H1 (cell line): ENCODE results near the gene BAIAP2. TPM values are rescaled to one million over a fixed set of nuclear protein-coding genes. Genes with fewer than 3 reads are reported as not detected.

Experiments
- CTCF ChIA-PET: fragments of 300-600 bp; sonication (Branson Sonifier 250); formaldehyde crosslinking; loops from one replicate; lab custom pipeline; 2021; ENCODE audit not compliant: partially characterized antibody; lab: Charles Lee
- POLR2A ChIA-PET: fragments of 300-600 bp; sonication (Branson Sonifier 250); formaldehyde crosslinking; loops from one replicate; lab custom pipeline; 2021; ENCODE audit warnings: inconsistent platforms; ENCODE audit not compliant: partially characterized antibody; lab: Charles Lee
- DNase-seq, 2 experiments: peaks; one replicate each; pipeline versions ENCODE4 v3.0.0 to v3.0.0-alpha.2; 2010 to 2022; ENCODE audit warnings: low spot score in 2 of 2, low read depth in 1 of 2, mixed read lengths in 1 of 2
- FAIRE-seq: peaks from 2 replicates; lab custom pipeline; 2011; peaks lifted over from hg19 to GRCh38; lab: Jason Lieb, UNC
- H2AFZ ChIP-seq: 2 replicates; pipeline ENCODE4 v1.8.1; 2012; ENCODE audit warnings: low read length, inconsistent platforms
- H2AK5ac ChIP-seq: 2 replicates; pipeline ENCODE4 v1.6.1; 2013; ENCODE audit warnings: low read depth, low read length
- H2BK120ac ChIP-seq: replicated peaks from 2 replicates; pipeline ENCODE3; 2013; ENCODE audit warnings: low read depth, low read length, inconsistent platforms
- H2BK12ac ChIP-seq: 2 replicates; pipeline ENCODE4 v1.6.1; 2013; ENCODE audit warnings: low read depth, low read length
- H2BK15ac ChIP-seq: 2 replicates; pipeline ENCODE4 v1.6.1; 2013; ENCODE audit warnings: low read length
- H2BK20ac ChIP-seq: 2 replicates; pipeline ENCODE4 v1.6.1; 2013; ENCODE audit warnings: low read length
- H2BK5ac ChIP-seq: 2 replicates; pipeline ENCODE4 v1.6.1; 2013; ENCODE audit warnings: low read depth, low read length
- H3K14ac ChIP-seq: 2 replicates; pipeline ENCODE4 v1.6.1; 2013; ENCODE audit warnings: inconsistent platforms; ENCODE audit not compliant: insufficient read length
- H3K18ac ChIP-seq: 2 replicates; pipeline ENCODE4 v1.6.1; 2013; ENCODE audit warnings: low read length; ENCODE audit errors: extremely low read depth
- H3K23ac ChIP-seq: 2 replicates; pipeline ENCODE4 v1.6.1; 2013; ENCODE audit warnings: inconsistent platforms; ENCODE audit not compliant: insufficient read length
- H3K23me2 ChIP-seq: 2 replicates; pipeline ENCODE4 v1.6.1; 2013; ENCODE audit warnings: low read depth, low read length
- H3K27ac ChIP-seq: 2 replicates; pipeline ENCODE4 v1.6.1; 2011; ENCODE audit warnings: low read depth, low read length, inconsistent platforms
- H3K27me3 ChIP-seq, 4 experiments: replicated peaks in 1 of 4; 1 replicate in 1 of 4; 2 replicates in 3 of 4; pipeline versions ENCODE4 v1.6.1 to v1.8.1; 2011 to 2013; ENCODE audit warnings: low read length in 3 of 4, mild to moderate bottlenecking in 3 of 4, inconsistent platforms in 2 of 4, mixed read lengths in 2 of 4, moderate library complexity in 1 of 4; ENCODE audit not compliant: control insufficient read depth in 3 of 4, insufficient read depth in 3 of 4; ENCODE audit errors: extremely low read depth in 1 of 4
- H3K36me3 ChIP-seq, 4 experiments: 2 replicates each; pipeline versions ENCODE4 v1.6.1 to v1.8.1; 2011 to 2013; ENCODE audit warnings: mild to moderate bottlenecking in 4 of 4, low read length in 3 of 4, moderate library complexity in 2 of 4, control low read depth in 1 of 4, inconsistent platforms in 1 of 4; ENCODE audit not compliant: insufficient read depth in 4 of 4, control insufficient read depth in 2 of 4
- H3K4ac ChIP-seq: replicated peaks from 2 replicates; pipeline ENCODE3; 2013; ENCODE audit warnings: low read length, low read depth, mixed read lengths, inconsistent platforms; ENCODE audit not compliant: insufficient read length
- H3K4me1 ChIP-seq, 4 experiments: replicated peaks in 1 of 4; 1 replicate in 1 of 4; 2 replicates in 3 of 4; pipeline versions ENCODE4 v1.6.1 to v1.8.1; 2011 to 2013; ENCODE audit warnings: low read length in 3 of 4, inconsistent platforms in 2 of 4, mixed read lengths in 1 of 4; ENCODE audit not compliant: insufficient read depth in 4 of 4, control insufficient read depth in 3 of 4
- H3K4me2 ChIP-seq, 2 experiments: 2 replicates each; pipeline versions ENCODE4 v1.6.1 to v1.8.1; 2011 to 2013; ENCODE audit warnings: low read depth in 2 of 2, low read length in 2 of 2, control low read depth in 1 of 2, inconsistent platforms in 1 of 2, mild to moderate bottlenecking in 1 of 2; ENCODE audit not compliant: insufficient read depth in 1 of 2
- H3K4me3 ChIP-seq, 4 experiments: fragments of 200-600, 300-600 bp in 1 of 4; sonication (generic), shearing (Covaris generic), sonication (Bioruptor Twin) in 1 of 4; 2 replicates each; pipeline versions ENCODE4 v1.5.1 to v1.8.1; 2011 to 2016; ENCODE audit warnings: low read length in 4 of 4, low read depth in 3 of 4, control low read depth in 2 of 4, inconsistent platforms in 2 of 4, mild to moderate bottlenecking in 2 of 4, mixed read lengths in 1 of 4, moderate library complexity in 1 of 4; ENCODE audit not compliant: insufficient read depth in 2 of 4; ENCODE audit errors: extremely low read depth in 1 of 4
- H3K56ac ChIP-seq: replicated peaks from 2 replicates; pipeline ENCODE3; 2013; ENCODE audit warnings: low read depth, mild to moderate bottlenecking, mixed read lengths, low read length, inconsistent platforms; ENCODE audit not compliant: insufficient read length
- H3K79me1 ChIP-seq: 2 replicates; pipeline ENCODE4 v1.6.1; 2013; ENCODE audit warnings: low read depth, low read length, control low read depth
- H3K79me2 ChIP-seq, 2 experiments: 2 replicates each; pipeline versions ENCODE4 v1.6.1 to v1.8.1; 2012 to 2013; ENCODE audit warnings: low read length in 2 of 2, mild to moderate bottlenecking in 2 of 2, inconsistent platforms in 1 of 2; ENCODE audit not compliant: insufficient read depth in 2 of 2, control insufficient read depth in 1 of 2
- H3K9ac ChIP-seq, 4 experiments: replicated peaks in 1 of 4; 1 replicate in 1 of 4; 2 replicates in 3 of 4; pipeline versions ENCODE4 v1.6.1 to v1.8.1; 2011 to 2013; ENCODE audit warnings: low read depth in 3 of 4, low read length in 3 of 4, control low read depth in 2 of 4, mild to moderate bottlenecking in 2 of 4, moderate library complexity in 2 of 4, inconsistent platforms in 1 of 4; ENCODE audit errors: extremely low read depth in 1 of 4
- H3K9me3 ChIP-seq, 2 experiments: 2 replicates each; pipeline versions ENCODE4 v1.6.1 to v1.8.1; 2012 to 2013; ENCODE audit warnings: mild to moderate bottlenecking in 2 of 2, moderate library complexity in 2 of 2, control low read depth in 1 of 2, inconsistent platforms in 1 of 2, low read depth in 1 of 2, low read length in 1 of 2, mixed read lengths in 1 of 2; ENCODE audit not compliant: insufficient read depth in 2 of 2
- H4K20me1 ChIP-seq, 2 experiments: replicated peaks in 1 of 2; 2 replicates each; pipeline versions ENCODE3 to v1.8.1; 2011 to 2013; ENCODE audit warnings: inconsistent platforms in 2 of 2, low read length in 2 of 2, mild to moderate bottlenecking in 1 of 2; ENCODE audit not compliant: insufficient read depth in 2 of 2, control insufficient read depth in 1 of 2
- H4K5ac ChIP-seq: 2 replicates; pipeline ENCODE4 v1.6.1; 2013; ENCODE audit warnings: low read length, low read depth, mixed read lengths, inconsistent platforms; ENCODE audit not compliant: insufficient read length
- H4K8ac ChIP-seq: 2 replicates; pipeline ENCODE4 v1.8.0; 2013; ENCODE audit warnings: mild to moderate bottlenecking, moderate library complexity, low read length, inconsistent platforms; ENCODE audit not compliant: insufficient read depth; ENCODE audit errors: extremely low read depth
- H4K91ac ChIP-seq: replicated peaks from 2 replicates; pipeline ENCODE3; 2013; ENCODE audit warnings: low read length, mixed read lengths, inconsistent platforms; ENCODE audit not compliant: insufficient read length
- CEBPB ChIP-seq: IDR thresholded peaks from 2 replicates; pipeline ENCODE4 v1.6.1; 2012; ENCODE audit warnings: low read depth, low read length
- CHD1 ChIP-seq: IDR thresholded peaks from 2 replicates; pipeline ENCODE4 v1.6.1; 2012; ENCODE audit warnings: low read depth, low read length, improper control_type of control experiment
- CTBP2 ChIP-seq: IDR thresholded peaks from 2 replicates; pipeline ENCODE4 v1.7.0; 2011; ENCODE audit warnings: borderline replicate concordance, mild to moderate bottlenecking, moderate library complexity, mixed read lengths, low read length; ENCODE audit not compliant: insufficient read depth, insufficient read length
- EGR1 ChIP-seq: IDR thresholded peaks from 2 replicates; pipeline ENCODE4 v1.6.1; 2011; ENCODE audit warnings: low read depth, low read length, borderline replicate concordance
- GTF2F1 ChIP-seq: IDR thresholded peaks from 2 replicates; pipeline ENCODE4 v1.6.1; 2012; ENCODE audit warnings: low read depth, low read length, improper control_type of control experiment, borderline replicate concordance
- JUN ChIP-seq: IDR thresholded peaks from 2 replicates; pipeline ENCODE4 v1.6.1; 2011; ENCODE audit warnings: low read depth, mild to moderate bottlenecking, improper control_type of control experiment, low read length
- KDM1A ChIP-seq: fragments of 200-600, 300-600 bp; sonication (generic); IDR thresholded peaks from 2 replicates; pipeline ENCODE4 v1.7.1; 2016; ENCODE audit warnings: mild to moderate bottlenecking, low read length, borderline replicate concordance
- POLR2A ChIP-seq, 2 experiments: IDR thresholded peaks; 1 replicate in 1 of 2; 2 replicates in 1 of 2; pipeline ENCODE4 v1.6.1; 2011; ENCODE audit warnings: low read depth in 2 of 2, low read length in 2 of 2, mild to moderate bottlenecking in 2 of 2; ENCODE audit errors: control extremely low read depth in 1 of 2
- TAF7 ChIP-seq: optimal IDR thresholded peaks from 2 replicates; pipeline ENCODE3; 2011; ENCODE audit warnings: low read depth, mild to moderate bottlenecking, inconsistent platforms, low read length, moderate library complexity, borderline replicate concordance
- TBP ChIP-seq: IDR thresholded peaks from 2 replicates; pipeline ENCODE4 v1.6.1; 2011; ENCODE audit warnings: low read depth, low read length, improper control_type of control experiment
- TEAD4 ChIP-seq: IDR thresholded peaks from 2 replicates; pipeline ENCODE4 v1.6.1; 2012; ENCODE audit warnings: low read depth, low read length, inconsistent platforms, mixed read lengths
- WGBS, 2 experiments: shearing (Covaris generic) in 1 of 2; methylation state at CpG; one replicate each; pipeline versions ENCODE4 v1.1.6 to v1.1.7; 2013 to 2015; ENCODE audit warnings: low lambda C conversion rate in 2 of 2, mixed read lengths in 2 of 2, inconsistent platforms in 1 of 2, low coverage in 1 of 2, missing lambda C conversion rate in 1 of 2; ENCODE audit not compliant: insufficient replicate concordance in 2 of 2, insufficient coverage in 1 of 2, insufficient read length in 1 of 2; ENCODE audit errors: extremely low coverage in 1 of 2, missing lambda C conversion rate in 1 of 2; 5-methylcytosine and 5-hydroxymethylcytosine counted together
- polyA plus RNA-seq, 7 experiments: library from polyadenylated mRNA; depleted of rRNA in 3 of 7; stranded (reverse) in 5 of 7; unstranded in 2 of 7; fragments of >200 nt in 5 of 7; fragments of 200-250 nt in 2 of 7; gene quantifications; 1 replicate in 5 of 7; 2 replicates in 1 of 7; 4 replicates in 1 of 7; pipeline versions ENCODE4 v1.2.1 to v1.2.3, GENCODE V29; 2011 to 2013; ENCODE audit warnings: missing spikeins in 2 of 7, mixed read lengths in 2 of 7
- total RNA-seq: library from RNA; stranded (reverse); fragmentation: NEBNext Ultra II Directional; extraction: Animal tissue kit (Norgen Biotek cat#: 25700); gene quantifications from 2 replicates; pipeline ENCODE4 v1.2.1, GENCODE V29; 2021
- TF ChIP-seq, protein P1 (sequence below): IDR thresholded peaks from 2 replicates; pipeline ENCODE4 v1.6.1; 2012; ENCODE audit warnings: inconsistent platforms

BAIAP2 gene
- total and polyA plus RNA-seq, 2 of the 8 experiments (the other 6 are each of a cell fraction or from before 2014, with no cell fraction given): 10.0 to 22.8 TPM

DNA sequence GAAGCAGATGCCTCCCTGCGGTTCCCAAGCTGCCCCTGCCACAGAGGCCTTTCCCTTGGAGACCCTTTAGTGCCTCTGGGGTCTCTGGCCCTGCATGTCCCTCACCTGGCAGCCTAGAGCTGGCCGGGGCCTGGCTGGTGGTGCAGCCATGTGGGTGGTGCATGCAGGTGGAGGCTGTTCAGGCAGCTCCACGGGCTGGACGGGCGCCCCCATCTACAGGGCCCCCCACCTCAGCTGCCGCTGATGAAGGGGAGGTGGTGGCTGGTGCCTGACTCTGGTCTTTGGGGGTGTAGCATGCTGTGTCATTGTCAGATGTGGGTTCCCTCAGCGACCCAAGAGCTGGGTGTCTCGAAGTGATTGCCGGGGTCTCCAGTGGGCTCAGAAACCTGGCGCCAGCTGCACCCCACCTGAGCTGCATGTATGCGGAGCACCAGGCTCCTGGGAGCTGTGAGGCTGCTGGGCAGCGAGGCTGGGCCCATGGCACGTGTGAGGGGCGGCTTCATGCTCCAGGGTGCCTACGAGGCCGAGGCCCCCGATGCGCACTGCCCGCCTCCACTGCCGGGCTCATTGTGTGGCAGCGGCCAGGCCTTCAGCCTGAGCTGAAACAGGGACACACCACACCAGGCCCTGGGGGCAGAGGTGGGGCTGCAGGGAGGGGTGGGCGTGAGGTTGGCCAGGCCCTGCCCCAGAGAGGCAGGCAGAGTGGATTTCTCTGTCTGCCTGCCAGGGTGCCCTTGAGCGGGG is 57.0 kb downstream of the BAIAP2 start:
- no peak overlapping the region for H3K4me3 ChIP-seq
- 97% methylated on average over 14 of the region's 23 CpGs; no CpG with 5 or more reads in 1 of the 2 experiments for WGBS, 2 experiments
- no peaks in the 10 kb centered on the region for H3K27me3 ChIP-seq
- H2AFZ ChIP-seq: no peak overlapping the region
- H2BK12ac ChIP-seq: peak overlapping the region; percentile 33; the same call in 1 of the 2 replicates
- H3K56ac ChIP-seq: no peak overlapping the region
- no peak overlapping the region for H2BK5ac ChIP-seq
- no peak overlapping the region for H2BK120ac ChIP-seq
- FAIRE-seq: no peak
- POLR2A ChIA-PET: interaction anchor here (0.9 to 1.3 kb wide), 2 partner anchors 9 to 10 kb away, joined by 3 read pairs; no protein-coding TSS in a partner anchor
- no peak overlapping the region for H4K5ac ChIP-seq
- no peak for DNase-seq
- H3K4ac ChIP-seq: peak overlapping the region; percentile 32
- no peak overlapping the region for H2BK15ac ChIP-seq
- no peaks in the 10 kb centered on the region for H3K9me3 ChIP-seq
- H3K4me1 ChIP-seq: peaks cover 7 to 33% (median 26%) of the 10 kb centered on the region in 4 experiments
- peaks cover 0 to 2% of the 10 kb centered on the region in 2 experiments for H4K20me1 ChIP-seq
- no peak overlapping the region for H3K23ac ChIP-seq
- no peak overlapping the region for H2BK20ac ChIP-seq
- H4K8ac ChIP-seq: peak overlapping the region; percentile 22; the same call in 1 of the 2 replicates
- CTCF ChIA-PET: interaction anchor here (0.6 to 6.1 kb wide), 6 partner anchors 11 to 140 kb away, joined by 3 to 27 read pairs (median 3); no protein-coding TSS in a partner anchor
- H2AK5ac ChIP-seq: no peak overlapping the region
- H3K9ac ChIP-seq: no peak overlapping the region
- no peak overlapping the region for H3K18ac ChIP-seq
- H3K23me2 ChIP-seq: no peaks in the 10 kb centered on the region
- no peak overlapping the region for H3K14ac ChIP-seq
- H3K79me1 ChIP-seq: no peaks in the 10 kb centered on the region
- H4K91ac ChIP-seq: no peak overlapping the region
- no peaks in the 10 kb centered on the region for H3K79me2 ChIP-seq
- no peak overlapping the region for H3K27ac ChIP-seq
- H3K4me2 ChIP-seq: no peak overlapping the region
- H3K36me3 ChIP-seq: no peaks in the 10 kb centered on the region
- TF ChIP-seq CEBPB (no peak), EGR1 (no peak), GTF2F1 (no peak), TEAD4 (no peak), POLR2A (IDR thresholded peaks at IDR 0.05; ENCODE audit: control extremely low read depth in 1 of 2, low read depth in 2 of 2, low read length in 2 of 2) (no peak), JUN (no peak), CTBP2 (no peak), KDM1A (no peak), CHD1 (no peak), TBP (no peak), TAF7 (no peak)
- TF ChIP-seq, protein P1, sequence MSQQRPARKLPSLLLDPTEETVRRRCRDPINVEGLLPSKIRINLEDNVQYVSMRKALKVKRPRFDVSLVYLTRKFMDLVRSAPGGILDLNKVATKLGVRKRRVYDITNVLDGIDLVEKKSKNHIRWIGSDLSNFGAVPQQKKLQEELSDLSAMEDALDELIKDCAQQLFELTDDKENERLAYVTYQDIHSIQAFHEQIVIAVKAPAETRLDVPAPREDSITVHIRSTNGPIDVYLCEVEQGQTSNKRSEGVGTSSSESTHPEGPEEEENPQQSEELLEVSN: no peak
